Stimulated activated CD8-positive, alpha-beta memory T cell treated with anti-CD3 and anti-CD28 coated beads, Interleukin-7, amount 100 ng/mL, for 4 hours (primary cell): ENCODE measurements around the gene EML2.
"Not testable (repeated sequence)": the region's sequence is repeated elsewhere in the genome, so short reads cannot be mapped to it uniquely, and the experiment has no call there.

Experiments used
- DNase-seq, 2 donors: peaks; one replicate each; pipeline ENCODE4 v3.0.0-alpha.2; 2020; ENCODE audit warnings: low read depth in 2 of 2

The EML2 gene

GRCh38 chr19:45616704-45617017, 22.5 kb downstream of the EML2 start:
- no peak for DNase-seq

DNA sequence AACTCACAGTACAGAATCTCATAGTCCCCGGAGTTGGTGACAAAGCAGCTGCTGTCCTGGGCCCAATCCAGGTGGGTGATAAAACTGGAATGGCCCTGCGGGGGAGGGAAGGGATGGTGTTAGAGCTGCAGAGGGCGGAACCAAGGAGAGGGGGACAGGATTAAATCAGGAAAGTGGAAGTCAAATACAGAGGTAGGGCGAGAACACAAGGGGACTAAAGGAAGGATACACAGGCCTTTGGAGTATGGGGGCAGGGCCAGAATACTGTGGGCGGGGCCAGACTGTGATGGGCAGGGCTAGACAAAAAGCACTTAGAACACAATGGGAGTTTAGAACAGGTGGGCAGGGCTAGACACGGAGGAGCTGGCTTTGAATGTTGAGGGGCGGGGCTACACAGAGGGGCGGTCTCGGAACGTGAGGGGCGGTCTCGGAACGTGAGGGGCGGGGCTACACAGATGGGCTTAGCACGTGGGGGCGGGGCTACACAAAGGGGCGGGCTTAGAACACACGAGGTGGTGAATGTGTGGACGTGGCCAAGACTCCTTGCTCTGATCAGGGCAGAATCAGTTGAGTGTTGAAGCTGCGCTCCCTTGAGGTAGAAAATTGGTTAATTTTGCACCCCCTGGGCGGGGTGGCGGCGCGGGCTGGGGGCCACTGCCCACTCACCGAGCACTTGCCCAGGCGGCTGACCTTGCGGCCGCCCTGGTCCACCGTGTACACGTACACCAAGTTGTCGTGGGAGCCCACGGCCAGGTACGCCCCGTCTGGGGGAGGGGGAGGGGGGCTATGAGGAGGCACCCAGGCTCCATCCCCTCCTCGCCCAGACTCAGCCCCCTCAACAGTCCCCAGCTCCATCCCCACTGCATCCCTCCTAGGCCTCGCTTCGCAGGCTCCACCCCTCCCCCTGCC, 23.1 kb downstream of the EML2 start:
- DNase-seq = peak; percentile 43 to 50

DNA sequence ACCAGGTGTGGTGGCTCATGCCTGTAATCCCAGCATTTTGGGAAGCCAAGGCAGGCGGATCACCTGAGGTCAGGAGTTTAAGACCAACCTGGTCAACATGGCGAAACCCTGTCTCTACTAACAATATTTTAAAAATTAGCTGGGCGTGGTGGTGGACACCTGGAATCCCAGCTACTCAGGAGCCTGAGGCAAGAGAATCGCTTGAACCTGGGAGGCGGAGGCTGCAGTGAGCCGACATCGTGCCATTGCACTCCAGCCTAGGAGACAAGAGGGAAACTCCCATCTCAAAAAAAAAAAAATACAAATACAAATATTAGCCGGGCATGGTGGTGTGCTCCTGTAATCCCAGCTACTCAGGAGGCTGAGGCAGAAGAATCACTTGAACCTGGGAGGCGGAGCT, 24.1 kb downstream of the EML2 start:
- DNase-seq = not testable (repeated sequence)

DNA sequence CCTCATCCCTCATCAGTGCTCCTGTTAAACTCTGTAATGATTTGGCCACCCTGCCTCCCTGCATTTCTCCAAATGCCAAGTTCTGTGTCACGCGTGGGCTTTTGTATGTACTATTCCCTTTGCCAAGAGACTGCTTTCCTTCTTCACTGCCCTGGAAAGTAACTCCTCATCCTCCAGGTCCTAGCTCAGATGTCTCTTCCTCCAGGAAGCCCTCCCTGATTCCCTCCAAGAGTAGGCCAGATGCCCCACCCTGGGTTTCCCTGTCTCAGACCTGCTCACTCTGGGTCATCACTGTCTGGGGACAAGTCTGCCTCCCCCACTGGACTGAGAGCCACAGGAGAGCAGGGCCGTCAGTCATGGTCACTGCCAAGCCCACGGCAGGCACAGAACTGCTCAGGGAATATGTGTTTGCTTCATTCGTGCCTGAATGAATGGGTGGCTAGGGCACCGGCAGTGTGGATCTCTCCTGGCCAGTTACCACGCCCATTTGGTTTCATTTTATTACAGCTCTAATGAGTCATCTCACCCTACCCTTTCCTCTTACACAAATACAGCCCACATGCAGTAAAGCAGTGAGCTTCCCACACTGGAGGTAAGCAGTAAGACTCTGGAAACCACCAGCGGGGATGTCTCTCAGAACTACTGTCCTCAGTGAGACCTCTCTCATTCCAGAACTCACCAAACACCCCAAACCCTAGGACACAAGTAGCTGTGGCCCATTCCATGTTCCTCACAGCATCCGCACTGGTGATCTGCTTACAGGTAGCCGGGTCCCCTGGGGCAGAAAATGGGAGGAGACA, 25.1 kb downstream of the EML2 start:
- no peak for DNase-seq

DNA sequence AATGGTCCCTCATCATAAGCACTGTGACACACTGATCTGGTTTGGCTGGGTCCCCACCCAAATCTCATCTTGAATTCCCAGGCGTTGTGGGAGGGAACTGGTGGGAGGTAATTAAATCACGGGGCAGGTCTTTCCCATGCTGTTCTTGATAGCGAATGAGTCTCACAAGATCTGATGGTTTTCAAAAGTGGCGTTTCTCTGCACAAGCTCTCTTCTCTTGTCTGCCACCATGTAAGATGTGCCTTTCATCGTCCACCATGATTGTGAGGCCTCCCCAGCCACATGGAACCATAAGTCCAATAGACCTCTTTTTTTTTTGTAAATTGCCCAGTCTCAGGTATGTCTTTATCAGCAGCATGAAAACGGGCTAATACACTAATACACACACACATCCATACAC, 30.2 kb downstream of the EML2 start:
- DNase-seq = no peak

DNA sequence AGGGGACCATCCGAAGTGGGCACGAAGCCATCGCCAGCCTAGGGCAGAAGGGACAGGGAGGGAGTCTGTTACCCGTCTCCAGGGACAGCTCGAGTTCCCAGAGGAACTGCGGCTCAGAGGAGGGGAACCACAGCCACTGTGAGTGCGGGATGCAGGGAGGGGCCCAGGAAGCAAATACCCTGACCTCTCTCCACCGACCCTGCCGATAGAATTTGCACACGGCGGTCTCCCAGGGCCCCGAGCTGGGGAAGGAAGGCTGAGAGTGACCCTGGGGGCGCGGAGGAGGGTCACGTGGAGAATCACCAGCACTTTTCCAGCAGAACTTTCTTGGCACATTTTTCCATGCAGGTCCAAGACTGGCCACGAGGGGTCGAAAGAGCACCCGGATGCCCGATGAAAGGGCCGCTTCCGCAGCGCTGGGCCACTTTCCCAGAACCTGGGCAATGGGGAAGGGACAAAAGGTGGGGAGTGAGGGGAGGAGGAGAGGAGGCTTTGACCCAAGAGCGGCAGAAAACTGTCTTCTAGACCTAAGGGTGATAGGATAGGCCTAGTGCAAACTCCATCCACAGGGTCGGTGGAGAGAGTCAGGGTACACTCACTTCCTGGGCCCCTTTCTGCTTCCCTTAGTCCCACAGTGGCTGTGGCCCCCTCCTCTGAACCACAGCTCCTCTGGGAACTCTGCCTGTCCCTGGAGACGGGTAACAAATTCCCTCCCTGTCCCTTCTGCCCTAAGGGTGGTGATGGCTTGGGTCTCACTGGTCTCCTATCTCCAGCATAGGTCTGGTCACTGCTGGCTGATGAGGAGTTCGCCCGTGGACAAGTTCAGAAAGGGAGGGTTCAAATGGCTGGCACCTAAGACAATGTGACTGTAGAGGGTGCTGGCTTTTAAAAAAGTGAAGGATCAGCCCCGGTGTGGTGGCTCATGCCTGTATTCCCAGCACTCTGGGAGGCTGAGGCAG, 31.8 kb downstream of the EML2 start:
- DNase-seq = no peak

GRCh38 chr19:45601524-45602374, 37.4 kb downstream of the EML2 start, which contains the start of gene GPR4:
TSS of gene GPR4 (minus strand) at chr19:45602212. CDS start at chr19:45591866, 10,346 bp downstream.
- DNase-seq = no peak

DNA sequence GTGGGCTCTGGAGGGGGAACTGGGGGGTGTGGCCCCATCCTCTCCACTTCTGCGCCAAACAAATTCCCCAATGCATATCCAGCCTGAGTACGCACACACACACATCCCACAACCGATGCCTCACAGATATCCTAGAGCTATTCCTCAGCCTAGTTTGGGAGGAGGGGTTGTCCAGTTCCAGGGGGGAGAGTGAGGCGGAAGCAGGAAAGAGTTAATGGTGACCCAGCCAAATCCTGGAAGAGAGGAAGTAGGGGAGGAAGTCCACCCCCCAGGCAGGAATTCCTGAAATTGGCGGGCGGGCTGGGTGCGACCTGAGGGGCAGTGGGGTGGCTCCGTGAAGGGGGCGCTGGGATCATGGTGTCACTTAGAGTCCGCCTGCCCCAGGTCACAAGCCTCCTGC, 38.1 kb downstream of the EML2 start:
- no peak for DNase-seq

DNA sequence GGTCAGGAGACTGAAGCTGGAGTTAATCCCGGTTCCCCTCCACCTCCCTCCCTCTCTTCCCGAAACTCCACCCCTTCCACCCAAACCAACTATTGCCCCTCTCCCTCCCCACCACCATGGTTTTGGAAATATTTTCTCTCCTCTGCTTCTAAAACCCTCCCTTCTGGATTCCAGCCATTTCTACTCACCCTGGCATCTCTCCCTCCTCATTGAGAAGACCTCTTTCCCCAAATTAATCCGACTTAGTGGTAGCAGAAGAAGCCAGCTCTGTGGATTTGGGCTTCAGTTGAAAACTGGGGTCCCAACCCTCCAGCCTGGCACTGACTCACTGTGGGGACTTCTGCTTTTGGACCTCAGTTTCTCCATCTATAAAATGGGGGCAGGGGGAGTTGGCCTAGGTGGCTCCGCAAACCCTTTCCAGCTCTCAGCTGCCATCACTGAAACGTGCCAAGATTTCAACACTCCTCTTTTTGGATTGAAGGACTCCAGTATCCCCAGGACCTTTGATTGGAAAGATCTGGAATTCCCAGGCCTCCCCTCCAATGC, 38.8 kb downstream of the EML2 start:
- DNase-seq = no peak

GRCh38 chr19:45599286-45599685, 39.9 kb downstream of the EML2 start:
- DNase-seq = no peak

DNA sequence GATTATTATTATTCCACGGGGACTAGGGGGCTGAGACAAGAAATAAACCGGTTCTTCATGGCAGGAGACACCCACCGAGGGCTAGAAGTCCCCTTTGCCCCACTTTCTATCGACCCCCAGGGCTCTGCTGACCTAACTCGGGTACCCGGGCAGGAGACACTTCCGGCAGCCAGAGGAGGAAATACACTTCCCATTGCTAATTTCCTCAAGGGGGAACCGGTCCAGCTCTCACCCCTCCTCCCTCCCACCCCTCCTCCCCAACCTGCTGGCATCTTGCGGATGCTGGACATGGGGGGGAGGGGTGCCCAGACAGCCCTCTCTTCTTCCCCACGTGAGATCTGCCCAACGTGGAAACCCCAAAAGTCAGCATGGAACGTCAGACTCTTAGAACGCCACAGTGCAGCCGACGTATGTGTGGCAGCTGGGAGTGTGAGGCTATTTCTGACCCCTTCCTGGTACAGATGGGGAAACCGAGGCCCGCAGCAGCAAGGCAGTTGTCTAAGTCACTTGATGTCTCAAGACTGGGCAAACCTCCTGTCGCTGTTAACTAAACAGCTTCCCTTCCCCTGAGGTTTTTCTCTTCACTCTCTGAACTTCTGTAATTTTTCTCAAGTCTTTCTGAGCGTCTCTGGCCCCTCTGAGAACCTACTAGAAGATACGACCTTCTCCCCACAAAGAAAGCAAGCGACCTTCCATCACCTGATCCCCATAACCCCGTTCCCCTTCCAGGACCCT, 40.8 kb downstream of the EML2 start:
- no peak for DNase-seq

GRCh38 chr19:45597425-45598111, 41.6 kb downstream of the EML2 start:
- DNase-seq = no peak

- no peak for DNase-seq
Observed at GRCh38 chr19:45595814-45596213, 43.4 kb downstream of the EML2 start.

- DNase-seq = no peak
Observed at GRCh38 chr19:45593520-45593919, 45.7 kb downstream of the EML2 start.

DNA sequence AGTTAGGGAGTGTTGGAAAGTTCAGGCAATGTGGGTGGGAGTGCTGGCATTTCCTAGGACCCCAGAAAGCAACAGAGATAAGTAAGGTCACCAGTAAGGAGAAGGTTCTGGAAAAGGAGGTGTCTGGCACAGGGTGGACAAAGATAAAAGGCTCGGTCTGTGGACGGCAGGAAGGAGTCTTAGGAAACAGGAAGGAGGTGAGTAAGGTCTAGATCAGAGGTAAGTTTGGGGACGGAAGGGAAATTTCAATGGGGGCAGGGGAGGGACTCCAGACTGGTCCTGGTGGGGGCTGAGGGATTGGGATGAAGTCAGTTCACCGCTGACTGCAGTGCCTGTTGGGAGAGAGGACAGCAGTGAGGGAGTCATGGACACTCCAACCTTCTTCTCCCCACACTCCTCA, 46.8 kb downstream of the EML2 start:
- no peak for DNase-seq

- no peak for DNase-seq
Observed at GRCh38 chr19:45591638-45592005, 47.6 kb downstream of the EML2 start.

DNA sequence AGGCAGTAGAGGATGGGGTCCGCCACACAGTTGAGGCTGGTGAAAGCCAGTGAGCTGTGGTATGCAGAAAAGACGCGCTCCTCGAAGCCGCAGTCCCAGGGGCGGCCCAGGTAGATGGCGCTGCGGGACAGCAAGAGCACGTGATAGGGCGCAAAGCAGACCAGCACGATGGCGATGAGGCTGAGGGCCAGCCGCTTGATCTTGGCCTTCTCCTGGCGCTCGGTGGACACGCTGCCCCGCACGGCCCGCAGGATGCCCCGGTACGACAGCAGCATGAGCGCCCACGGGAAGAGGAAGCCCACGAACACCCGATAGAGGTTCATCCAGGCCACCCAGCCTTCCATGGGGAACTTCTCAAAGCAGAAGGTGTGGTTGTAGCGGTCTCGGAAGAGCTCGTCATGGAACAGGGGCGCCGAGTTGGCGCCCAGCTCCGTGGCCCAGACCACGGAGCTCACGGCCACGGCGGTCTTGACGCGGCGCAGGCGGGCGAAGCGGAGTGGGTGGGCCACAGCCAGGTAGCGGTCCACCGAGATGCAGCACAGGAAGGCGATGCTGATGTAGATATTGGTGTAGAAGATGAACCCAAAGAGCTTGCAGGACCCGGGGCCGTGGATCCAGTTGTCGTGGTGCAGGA, 48.1 kb downstream of the EML2 start:
- no peak for DNase-seq

DNA sequence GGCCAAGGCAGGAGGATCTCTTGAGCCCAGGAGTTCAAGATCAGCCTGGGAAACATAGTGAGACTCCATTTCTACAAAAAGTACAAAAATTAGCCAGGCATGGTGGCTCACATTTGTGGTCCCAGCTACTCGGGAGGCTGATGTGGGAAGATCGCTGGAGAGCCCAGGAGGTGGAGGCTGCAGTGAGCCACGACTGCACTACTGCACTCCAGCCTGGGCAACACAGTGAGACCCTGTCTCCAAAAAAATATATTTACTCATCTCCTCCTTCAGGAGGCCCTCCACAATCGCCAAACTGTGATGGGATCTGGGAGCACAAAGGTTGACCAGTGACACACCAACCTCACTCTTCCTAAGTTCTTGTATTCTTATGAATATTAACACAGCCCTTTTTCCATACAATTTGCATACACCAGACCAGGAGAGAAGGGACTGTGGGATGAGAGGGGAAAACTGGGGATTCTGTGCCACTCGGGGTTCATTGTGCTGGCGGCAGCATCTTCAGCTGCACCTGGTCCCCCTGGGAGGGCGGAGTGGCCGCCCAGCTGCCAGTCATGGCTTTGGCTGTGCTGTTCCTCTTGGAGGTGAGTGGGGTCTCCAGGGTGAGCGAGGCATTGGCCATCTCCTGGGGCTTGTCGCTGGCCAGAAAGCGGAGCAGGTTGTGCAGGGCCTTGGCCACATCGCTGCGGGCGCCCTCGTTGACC, 48.7 kb downstream of the EML2 start:
- no peak for DNase-seq
